NCI-H1694 (cell line): ENCODE results near the gene NMU.
"Not testable (repeated sequence)": the region's sequence is repeated elsewhere in the genome, so short reads cannot be mapped to it uniquely, and the experiment has no call there.

ENCODE experiments used
- DNase-seq: peaks from one replicate; lab custom pipeline; 2025; lab: John Stamatoyannopoulos, UW

The NMU gene

GRCh38 chr4:55635741-55636655, at the start of gene NMU:
TSS of gene NMU (minus strand) at chr4:55636298. CDS start at chr4:55636192, 106 bp downstream.
- peak; percentile 17 for DNase-seq

- no peak for DNase-seq
Observed at GRCh38 chr4:55684276-55684675, 48.2 kb upstream of the NMU start.

- DNase-seq, result not testable (repeated sequence)
Observed at GRCh38 chr4:55682797-55683196, 46.7 kb upstream of the NMU start.

GRCh38 chr4:55682295-55682694, 46.2 kb upstream of the NMU start:
- DNase-seq, result no peak

GRCh38 chr4:55681430-55681829, 45.3 kb upstream of the NMU start:
- no peak for DNase-seq

- DNase-seq, result no peak
Observed at GRCh38 chr4:55675196-55675793, 39.2 kb upstream of the NMU start.

- no peak for DNase-seq
Observed at GRCh38 chr4:55673424-55673823, 37.3 kb upstream of the NMU start.

- DNase-seq, result no peak
Observed at GRCh38 chr4:55671667-55672066, 35.6 kb upstream of the NMU start.

GRCh38 chr4:55670695-55671094, 34.6 kb upstream of the NMU start:
- DNase-seq, result no peak

- DNase-seq, result no peak
Observed at GRCh38 chr4:55668449-55668848, 32.4 kb upstream of the NMU start.

- DNase-seq, result no peak
Observed at GRCh38 chr4:55666535-55666934, 30.4 kb upstream of the NMU start.

GRCh38 chr4:55663145-55663544, 27.0 kb upstream of the NMU start:
- DNase-seq, result no peak

- DNase-seq, result no peak
Observed at GRCh38 chr4:55661398-55662056, 25.4 kb upstream of the NMU start.

- DNase-seq, result no peak
Observed at GRCh38 chr4:55658657-55659056, 22.6 kb upstream of the NMU start.

- DNase-seq, result no peak
Observed at GRCh38 chr4:55654131-55654530, 18.0 kb upstream of the NMU start.

GRCh38 chr4:55650483-55650882, 14.4 kb upstream of the NMU start:
- DNase-seq, result no peak

- no peak for DNase-seq
Observed at GRCh38 chr4:55637272-55637820, 1.2 kb upstream of the NMU start.

GRCh38 chr4:55636656-55636999, 530 bp upstream of the NMU start:
- no peak for DNase-seq

- DNase-seq, result no peak
Observed at GRCh38 chr4:55635282-55635681, 816 bp downstream of the NMU start.

- DNase-seq, result no peak
Observed at GRCh38 chr4:55634417-55635128, 1.5 kb downstream of the NMU start.

- DNase-seq, result no peak
Observed at GRCh38 chr4:55633903-55634302, 2.2 kb downstream of the NMU start.

- DNase-seq, result peak; percentile 17
Observed at GRCh38 chr4:55625835-55626234, 10.3 kb downstream of the NMU start.
